GM12878 (cell line): ENCODE results near the gene SLC22A31.

ENCODE experiments used
- CEBPB ChIP-seq, 2 experiments: fragments of 150-350 bp in 1 of 2; IDR thresholded peaks; 2 replicates each; pipeline ENCODE4 v1.6.1; 2012 to 2014; ENCODE audit warnings: low read depth in 2 of 2, low read length in 2 of 2, borderline replicate concordance in 1 of 2, inconsistent platforms in 1 of 2
- CHD1 ChIP-seq: IDR thresholded peaks from 2 replicates; pipeline ENCODE4 v1.6.1; 2012; ENCODE audit warnings: low read depth, low read length, improper control_type of control experiment
- ETV6 ChIP-seq, 2 experiments: fragments of 450-650 bp in 1 of 2; IDR thresholded peaks in 1 of 2; conservative IDR thresholded peaks in 1 of 2; 2 replicates each; pipeline ENCODE4 v1.6.1; 2014; ENCODE audit warnings: antibody characterized with exemption in 1 of 2, borderline replicate concordance in 1 of 2, low read depth in 1 of 2, mild to moderate bottlenecking in 1 of 2, moderate library complexity in 1 of 2
- EZH2 ChIP-seq: IDR thresholded peaks from 2 replicates; pipeline ENCODE4 v1.6.1; 2012; ENCODE audit warnings: low read depth, mild to moderate bottlenecking, control low read depth, inconsistent platforms, low read length, borderline replicate concordance; ENCODE audit not compliant: control insufficient read depth
- NFYB ChIP-seq: IDR thresholded peaks from 2 replicates; pipeline ENCODE4 v1.6.1; 2011; ENCODE audit warnings: low read depth, mild to moderate bottlenecking, low read length, improper control_type of control experiment, moderate library complexity; ENCODE audit not compliant: insufficient read depth
- POLR2A ChIP-seq: IDR thresholded peaks from 2 replicates; pipeline ENCODE4 v1.6.1; 2011; ENCODE audit warnings: low read depth, mild to moderate bottlenecking, low read length
- POLR2AphosphoS5 ChIP-seq: IDR thresholded peaks from 2 replicates; pipeline ENCODE4 v1.6.1; 2011; ENCODE audit warnings: mild to moderate bottlenecking, low read length, inconsistent platforms
- RAD21 ChIP-seq: IDR thresholded peaks from 2 replicates; pipeline ENCODE4 v1.6.1; 2011; ENCODE audit warnings: mild to moderate bottlenecking, low read depth, low read length, moderate library complexity; ENCODE audit not compliant: insufficient read depth
- TF ChIP-seq, protein P1 (sequence below), 3 experiments: IDR thresholded peaks in 2 of 3; conservative IDR thresholded peaks in 1 of 3; 2 replicates each; pipeline ENCODE4 v1.5.1; 2011; ENCODE audit warnings: low read depth in 3 of 3, low read length in 3 of 3, mild to moderate bottlenecking in 3 of 3, control low read depth in 2 of 3, moderate library complexity in 2 of 3, inconsistent platforms in 1 of 3, mixed read lengths in 1 of 3; ENCODE audit not compliant: control insufficient read depth in 2 of 3, insufficient read depth in 1 of 3; ENCODE audit errors: extremely low read depth in 1 of 3
- TF ChIP-seq, protein P2 (sequence below): IDR thresholded peaks from 2 replicates; pipeline ENCODE4 v1.6.1; 2011; ENCODE audit warnings: low read depth, low read length, improper control_type of control experiment, borderline replicate concordance

DNA sequence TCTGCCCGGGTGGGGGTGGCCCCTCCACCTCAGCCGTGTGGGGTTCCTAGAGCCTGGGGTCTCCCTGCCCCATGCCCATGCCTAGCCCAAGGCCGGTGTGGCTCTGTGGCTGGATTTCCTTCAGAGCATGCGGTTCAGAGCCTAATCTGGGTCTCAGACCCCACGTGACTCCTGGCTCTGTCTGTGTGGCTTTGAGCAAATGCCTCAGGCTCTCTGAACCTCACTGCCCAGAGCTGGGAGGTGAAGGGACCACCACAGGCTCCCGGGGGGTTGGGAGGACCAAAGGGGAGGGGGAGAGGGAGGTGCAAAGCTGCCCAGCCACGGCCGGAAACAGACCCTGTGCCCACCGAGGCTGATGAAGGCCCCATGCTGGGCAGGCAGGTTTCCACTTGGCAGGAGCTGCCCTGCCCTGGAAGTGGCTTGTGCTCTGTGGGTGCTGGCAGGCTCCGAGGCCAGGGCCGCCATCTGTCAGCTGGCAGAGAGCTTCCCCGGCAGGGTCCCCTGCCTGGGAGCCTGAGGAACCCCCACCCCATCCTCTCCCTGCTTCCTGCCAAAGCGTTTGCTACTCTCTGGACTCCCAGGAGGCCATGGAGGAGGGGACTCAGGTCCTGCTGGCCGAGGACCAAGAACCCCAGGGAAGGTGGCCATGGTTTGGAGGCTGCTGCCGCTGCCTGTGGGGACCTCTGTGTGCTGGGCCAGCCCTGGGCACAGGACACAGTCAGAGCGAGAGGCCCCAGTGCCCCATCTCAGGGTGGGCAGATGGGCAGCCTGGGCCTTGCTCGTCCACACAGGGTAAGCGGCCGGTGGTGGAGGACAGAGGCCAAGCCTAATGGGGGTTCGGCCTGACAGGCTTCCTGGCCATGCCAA lies 24.8 kb downstream of the SLC22A31 start:
- TF ChIP-seq RAD21 (no peak), CHD1 (no peak), EZH2 (no peak), NFYB (no peak), POLR2A (no peak), POLR2AphosphoS5 (no peak), CEBPB (IDR thresholded peaks at IDR 0.05; ENCODE audit: borderline replicate concordance in 1 of 2, low read depth in 2 of 2, low read length in 2 of 2) (no peak), ETV6 (conservative IDR thresholded peaks at IDR 0.05 in 1 of 2, IDR thresholded peaks at IDR 0.05 in 1 of 2; ENCODE audit: borderline replicate concordance in 1 of 2, low read depth in 1 of 2) (no peak)
- TF ChIP-seq, protein P1, sequence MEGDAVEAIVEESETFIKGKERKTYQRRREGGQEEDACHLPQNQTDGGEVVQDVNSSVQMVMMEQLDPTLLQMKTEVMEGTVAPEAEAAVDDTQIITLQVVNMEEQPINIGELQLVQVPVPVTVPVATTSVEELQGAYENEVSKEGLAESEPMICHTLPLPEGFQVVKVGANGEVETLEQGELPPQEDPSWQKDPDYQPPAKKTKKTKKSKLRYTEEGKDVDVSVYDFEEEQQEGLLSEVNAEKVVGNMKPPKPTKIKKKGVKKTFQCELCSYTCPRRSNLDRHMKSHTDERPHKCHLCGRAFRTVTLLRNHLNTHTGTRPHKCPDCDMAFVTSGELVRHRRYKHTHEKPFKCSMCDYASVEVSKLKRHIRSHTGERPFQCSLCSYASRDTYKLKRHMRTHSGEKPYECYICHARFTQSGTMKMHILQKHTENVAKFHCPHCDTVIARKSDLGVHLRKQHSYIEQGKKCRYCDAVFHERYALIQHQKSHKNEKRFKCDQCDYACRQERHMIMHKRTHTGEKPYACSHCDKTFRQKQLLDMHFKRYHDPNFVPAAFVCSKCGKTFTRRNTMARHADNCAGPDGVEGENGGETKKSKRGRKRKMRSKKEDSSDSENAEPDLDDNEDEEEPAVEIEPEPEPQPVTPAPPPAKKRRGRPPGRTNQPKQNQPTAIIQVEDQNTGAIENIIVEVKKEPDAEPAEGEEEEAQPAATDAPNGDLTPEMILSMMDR (IDR thresholded peaks at IDR 0.05 in 2 of 3, conservative IDR thresholded peaks at IDR 0.05 in 1 of 3; ENCODE audit: control insufficient read depth in 2 of 3, extremely low read depth in 1 of 3, insufficient read depth in 1 of 3, low read depth in 3 of 3, low read length in 3 of 3): no peak
- TF ChIP-seq, protein P2, sequence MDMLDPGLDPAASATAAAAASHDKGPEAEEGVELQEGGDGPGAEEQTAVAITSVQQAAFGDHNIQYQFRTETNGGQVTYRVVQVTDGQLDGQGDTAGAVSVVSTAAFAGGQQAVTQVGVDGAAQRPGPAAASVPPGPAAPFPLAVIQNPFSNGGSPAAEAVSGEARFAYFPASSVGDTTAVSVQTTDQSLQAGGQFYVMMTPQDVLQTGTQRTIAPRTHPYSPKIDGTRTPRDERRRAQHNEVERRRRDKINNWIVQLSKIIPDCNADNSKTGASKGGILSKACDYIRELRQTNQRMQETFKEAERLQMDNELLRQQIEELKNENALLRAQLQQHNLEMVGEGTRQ: no peak
